GM12864 (cell line): Measurements from ENCODE around the gene BIRC6.
"Not testable (repeated sequence)": the region's sequence is repeated elsewhere in the genome, so short reads cannot be mapped to it uniquely, and the experiment has no call there.

Source experiments
- DNase-seq: peaks from one replicate; pipeline ENCODE4 v3.0.0-alpha.2; 2011; ENCODE audit warnings: low read depth
- H3K4me3 ChIP-seq: 2 replicates; pipeline ENCODE4 v1.5.1; 2011; ENCODE audit warnings: mild to moderate bottlenecking, low read depth, low read length, control low read depth
- CTCF ChIP-seq: IDR thresholded peaks from 2 replicates; pipeline ENCODE4 v1.5.1; 2011; ENCODE audit warnings: low read depth, mild to moderate bottlenecking, moderate library complexity, low read length, control low read depth, inconsistent platforms; ENCODE audit errors: missing control alignments

BIRC6 gene

GRCh38 chr2:32355976-32356680 lies 695 bp upstream of the BIRC6 start:
- TF ChIP-seq CTCF: no peak
- no peak for DNase-seq
- H3K4me3 ChIP-seq: peak overlapping the region; percentile 79

- DNase-seq: no peak
- TF ChIP-seq CTCF: no peak
- H3K4me3 ChIP-seq: peak overlapping the region; percentile 79
Measured at GRCh38 chr2:32357318-32358110, 691 bp downstream of the BIRC6 start.

GRCh38 chr2:32358111-32358482 lies 1.3 kb downstream of the BIRC6 start:
- TF ChIP-seq CTCF: no peak
- peak overlapping the region; percentile 79 for H3K4me3 ChIP-seq
- DNase-seq: no peak

- no peak for DNase-seq
- no peak overlapping the region; the same call in 1 of the 2 replicates for H3K4me3 ChIP-seq
- TF ChIP-seq CTCF: no peak
Measured at GRCh38 chr2:32360416-32360815, 3.6 kb downstream of the BIRC6 start.

- not testable (repeated sequence) for H3K4me3 ChIP-seq, DNase-seq
Measured at GRCh38 chr2:32362997-32363396, 6.2 kb downstream of the BIRC6 start.

- no peak overlapping the region for H3K4me3 ChIP-seq
- no peak for DNase-seq
- TF ChIP-seq CTCF: no peak
Measured at GRCh38 chr2:32363597-32363996, 6.8 kb downstream of the BIRC6 start.

- H3K4me3 ChIP-seq, DNase-seq: not testable (repeated sequence)
Measured at GRCh38 chr2:32364290-32364689, 7.5 kb downstream of the BIRC6 start.

GRCh38 chr2:32365679-32366078 lies 8.9 kb downstream of the BIRC6 start:
- not testable (repeated sequence) for DNase-seq, H3K4me3 ChIP-seq
